Measurements from ENCODE around the gene LIPE.

Gene LIPE

DNA sequence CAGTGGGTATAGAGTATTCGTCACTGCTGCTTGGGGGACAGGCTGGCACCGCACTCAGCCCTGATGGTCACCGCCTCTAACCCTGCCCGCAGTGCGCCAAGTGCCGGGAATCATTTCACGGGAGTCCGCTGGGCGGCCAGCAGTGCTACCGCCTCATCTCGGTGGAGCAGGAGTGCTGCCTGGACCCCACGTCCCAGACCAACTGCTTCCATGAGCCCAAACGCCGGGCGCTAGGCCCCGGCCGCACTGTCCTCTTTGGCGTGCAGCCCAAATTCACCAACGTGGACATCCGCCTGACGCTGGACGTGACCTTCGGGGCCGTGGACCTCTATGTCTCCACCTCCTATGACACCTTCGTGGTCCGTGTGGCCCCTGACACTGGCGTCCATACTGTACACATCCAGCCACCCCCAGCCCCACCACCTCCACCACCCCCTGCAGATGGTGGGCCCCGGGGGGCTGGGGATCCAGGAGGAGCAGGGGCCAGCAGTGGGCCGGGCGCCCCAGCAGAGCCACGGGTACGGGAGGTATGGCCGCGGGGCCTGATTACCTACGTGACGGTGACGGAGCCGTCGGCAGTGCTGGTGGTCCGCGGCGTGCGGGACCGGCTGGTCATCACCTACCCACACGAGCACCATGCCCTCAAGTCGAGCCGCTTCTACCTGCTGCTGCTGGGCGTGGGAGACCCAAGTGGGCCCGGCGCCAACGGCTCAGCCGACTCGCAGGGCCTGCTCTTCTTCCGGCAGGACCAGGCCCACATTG, 51.6 kb downstream of the LIPE start:
- DNase-seq, result no peak

DNA sequence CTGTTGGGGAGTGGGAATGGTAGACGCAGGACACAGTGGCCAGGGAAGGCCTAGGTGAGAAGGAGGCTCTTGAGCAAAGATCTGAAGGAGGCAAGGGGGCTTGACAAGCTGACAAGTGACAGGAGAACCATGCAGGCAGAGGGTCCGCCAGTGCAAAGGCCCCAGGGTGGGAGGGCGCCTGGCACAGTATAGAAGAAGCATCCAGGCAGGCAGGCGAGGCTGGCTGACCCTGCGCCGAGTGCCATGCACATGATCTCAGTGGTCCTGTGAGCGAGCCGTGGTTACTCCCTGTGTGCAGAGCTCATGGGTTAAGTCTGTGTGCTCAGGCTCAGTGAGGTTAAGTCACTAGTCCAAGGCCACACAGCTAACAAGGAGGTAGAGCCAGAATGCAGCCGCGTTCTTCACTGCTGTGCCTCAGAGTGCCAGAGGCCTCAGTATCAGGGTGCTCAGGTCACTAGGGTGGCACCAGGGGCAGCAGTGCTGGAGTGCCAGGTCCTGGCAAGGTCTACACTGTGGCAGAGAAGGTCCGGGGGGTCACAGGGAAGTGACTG, 52.3 kb downstream of the LIPE start:
- no peak for DNase-seq

DNA sequence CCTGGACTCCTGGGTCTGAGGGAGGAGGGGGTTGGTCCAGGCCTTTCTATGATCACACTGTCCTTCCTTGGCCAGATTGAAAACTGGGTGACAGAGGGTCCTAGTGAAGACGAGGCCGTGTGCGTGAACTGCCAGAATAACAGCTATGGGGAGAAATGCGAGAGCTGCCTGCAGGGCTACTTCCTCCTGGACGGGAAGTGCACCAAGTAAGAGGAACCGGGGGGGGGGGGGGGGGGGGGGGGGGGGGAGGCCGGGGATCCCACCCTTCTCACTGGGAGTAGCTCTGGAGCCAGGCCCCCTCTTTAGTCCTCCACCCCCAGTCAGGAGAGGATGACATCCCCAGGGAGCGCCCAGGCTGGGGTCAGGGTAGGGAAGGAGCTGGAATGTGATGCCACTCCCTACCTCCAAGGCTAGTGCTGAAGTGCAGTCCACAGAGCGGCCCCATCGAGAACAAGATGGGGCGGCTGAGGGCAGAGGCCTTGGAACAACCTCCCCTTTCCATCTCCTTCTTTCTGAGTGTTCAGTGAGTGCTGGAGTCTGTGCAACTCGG, 56.5 kb downstream of the LIPE start:
- no peak for DNase-seq

DNA sequence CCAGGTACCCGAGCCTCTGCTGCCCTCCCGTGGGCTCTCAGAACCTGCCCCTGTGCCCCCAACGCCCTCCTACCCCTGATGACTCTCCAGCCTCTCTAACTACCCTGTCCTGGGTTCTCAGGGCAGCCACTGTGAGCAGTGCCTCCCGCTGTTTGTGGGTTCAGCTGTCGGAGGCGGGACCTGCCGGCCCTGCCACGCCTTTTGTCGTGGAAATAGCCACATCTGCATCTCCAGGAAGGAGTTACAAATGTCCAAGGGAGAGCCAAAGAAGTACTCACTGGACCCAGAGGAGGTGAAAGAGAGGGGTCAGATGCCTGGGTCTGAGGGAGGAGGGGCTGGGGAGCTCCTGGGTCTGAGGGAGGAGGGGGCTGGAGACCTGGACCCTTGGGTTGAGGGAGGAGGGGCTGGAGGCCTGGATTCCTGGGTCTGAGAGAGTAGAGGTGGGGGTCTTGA, 57.1 kb downstream of the LIPE start:
- no peak for DNase-seq

DNA sequence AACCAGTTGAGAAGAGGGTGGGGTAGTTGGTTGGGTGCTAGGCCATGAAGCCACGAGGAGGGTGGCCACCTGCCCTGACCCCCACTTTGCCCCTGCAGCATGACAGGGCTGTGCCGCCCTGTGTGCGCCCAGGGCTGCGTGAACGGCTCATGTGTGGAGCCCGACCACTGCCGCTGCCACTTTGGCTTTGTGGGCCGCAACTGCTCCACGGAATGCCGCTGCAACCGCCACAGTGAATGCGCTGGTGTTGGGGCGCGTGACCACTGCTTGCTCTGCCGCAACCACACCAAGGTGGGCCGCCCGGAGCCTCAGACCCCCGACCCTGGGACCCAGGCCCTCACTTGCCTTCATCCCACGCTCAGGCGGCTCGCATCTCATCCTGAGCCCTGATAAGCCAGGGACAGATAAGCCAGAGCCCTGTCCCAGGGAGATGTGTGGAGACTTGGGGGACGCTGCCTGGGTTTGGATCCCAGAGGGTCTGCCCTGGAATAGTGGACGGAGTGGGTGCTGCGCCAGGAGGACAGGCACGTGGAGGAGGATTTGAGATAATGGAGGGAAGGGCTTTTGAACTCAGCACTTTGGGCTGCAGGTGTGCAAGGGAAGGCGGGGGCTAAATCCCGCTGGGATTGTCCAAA, 57.6 kb downstream of the LIPE start:
- DNase-seq, result no peak

DNA sequence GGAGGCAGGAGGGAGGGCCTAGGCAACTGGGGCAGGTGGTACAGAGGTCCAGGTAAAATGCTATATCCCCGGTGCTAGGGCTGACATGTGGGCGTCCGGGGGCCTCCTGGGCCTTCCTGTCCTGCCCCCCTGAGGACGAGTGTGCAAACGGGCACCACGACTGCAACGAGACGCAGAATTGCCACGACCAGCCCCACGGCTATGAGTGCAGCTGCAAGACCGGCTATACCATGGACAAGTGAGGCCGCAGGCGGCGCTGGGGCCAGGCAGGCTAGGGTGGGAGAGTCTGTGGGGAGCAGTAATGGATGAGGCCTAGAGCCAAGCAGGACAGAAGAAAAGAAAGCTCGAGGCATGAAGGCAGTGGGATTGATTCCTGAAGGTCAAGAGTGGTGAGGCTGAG, 58.4 kb downstream of the LIPE start:
- no peak for DNase-seq

DNA sequence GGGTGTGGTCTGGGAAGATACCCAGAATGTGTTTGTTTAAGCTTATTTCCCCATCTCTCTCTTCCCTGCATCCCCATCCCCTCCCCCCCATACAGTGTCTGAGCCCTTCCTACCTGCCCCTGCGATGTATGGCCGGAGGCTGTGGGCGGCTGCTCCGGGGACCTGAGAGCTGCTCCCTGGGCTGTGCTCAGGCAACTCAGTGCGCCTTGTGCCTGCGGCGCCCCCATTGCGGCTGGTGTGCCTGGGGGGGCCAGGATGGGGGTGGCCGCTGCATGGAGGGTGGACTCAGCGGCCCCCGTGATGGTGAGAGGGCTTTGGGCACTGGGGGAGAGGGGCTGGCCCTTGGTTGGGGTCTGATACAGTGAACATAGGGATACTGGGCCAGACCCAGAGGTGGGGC, 58.8 kb downstream of the LIPE start:
- no peak for DNase-seq

DNA sequence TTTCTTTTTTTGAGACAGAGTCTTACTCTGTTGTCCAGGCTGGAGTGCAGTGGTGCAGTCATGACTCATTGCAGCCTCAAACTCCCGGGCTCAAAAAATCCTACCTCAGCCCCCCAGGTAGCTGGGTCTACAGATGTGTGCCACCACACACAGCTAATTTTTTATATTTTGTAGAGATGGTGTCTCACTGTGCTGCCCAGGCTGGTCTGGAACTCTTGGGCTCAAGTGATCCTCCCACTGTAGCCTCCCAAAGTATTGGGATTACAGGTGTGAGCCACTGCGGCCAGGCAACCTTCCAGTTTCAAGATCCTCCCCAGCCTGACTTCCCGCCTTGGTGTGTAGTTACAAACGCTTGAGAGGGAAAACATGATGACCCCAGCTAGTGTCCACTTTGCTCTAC, 59.3 kb downstream of the LIPE start:
- no peak for DNase-seq

DNA sequence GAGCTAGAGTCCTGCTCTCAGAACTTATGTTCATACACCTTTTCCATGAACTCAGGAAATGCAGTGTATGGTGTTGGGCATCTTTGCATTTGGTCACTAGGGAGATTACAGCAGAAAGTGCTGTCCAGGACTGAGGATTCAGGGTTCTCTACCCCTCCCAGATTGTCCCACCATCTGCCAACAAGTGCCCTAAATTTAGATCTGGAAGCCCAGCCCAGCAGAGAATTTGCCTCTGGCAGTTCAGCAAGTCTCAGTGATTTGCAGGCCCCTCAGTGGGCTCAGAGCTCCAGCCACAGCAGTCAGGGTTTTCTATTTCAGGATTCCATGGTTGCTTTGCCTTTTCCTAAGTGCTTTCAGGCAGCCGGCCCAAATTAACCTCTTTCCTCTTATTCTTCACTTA, 60.5 kb downstream of the LIPE start:
- DNase-seq, result no peak

DNA sequence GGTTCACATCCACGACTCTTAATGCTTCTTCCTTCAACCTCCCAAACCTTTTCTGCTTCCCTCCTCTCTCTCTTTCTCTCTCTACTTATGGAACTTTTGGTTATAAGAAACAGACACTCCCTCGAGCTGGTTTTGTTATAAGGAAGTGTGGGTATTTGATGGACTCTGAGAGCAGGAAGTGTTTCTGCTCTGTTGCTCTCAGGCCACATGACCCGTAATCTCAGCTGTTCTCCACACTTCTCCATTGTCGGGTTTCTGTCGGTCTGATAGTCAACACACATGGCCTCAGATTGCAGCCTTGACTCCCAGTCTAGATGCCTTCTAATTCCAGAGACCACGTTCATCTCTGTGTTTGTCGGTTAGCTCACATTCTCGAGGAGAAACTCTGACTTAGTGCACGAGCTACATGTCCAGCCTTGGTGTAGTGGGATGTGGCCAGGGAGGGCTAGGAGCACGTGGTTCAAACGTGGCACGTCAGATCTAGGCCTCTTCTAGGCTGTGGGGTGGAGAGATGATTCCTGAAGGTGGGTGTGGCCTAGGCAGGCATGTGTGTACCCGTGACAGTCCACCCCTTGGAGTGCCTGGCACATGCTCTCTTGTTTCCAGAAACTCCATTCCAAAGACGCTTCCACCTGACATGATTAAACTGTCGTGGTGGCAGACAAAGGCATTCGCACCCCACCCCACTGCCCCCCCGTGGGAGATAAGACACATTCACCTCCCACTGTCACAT, 63.4 kb downstream of the LIPE start:
- no peak for DNase-seq

DNA sequence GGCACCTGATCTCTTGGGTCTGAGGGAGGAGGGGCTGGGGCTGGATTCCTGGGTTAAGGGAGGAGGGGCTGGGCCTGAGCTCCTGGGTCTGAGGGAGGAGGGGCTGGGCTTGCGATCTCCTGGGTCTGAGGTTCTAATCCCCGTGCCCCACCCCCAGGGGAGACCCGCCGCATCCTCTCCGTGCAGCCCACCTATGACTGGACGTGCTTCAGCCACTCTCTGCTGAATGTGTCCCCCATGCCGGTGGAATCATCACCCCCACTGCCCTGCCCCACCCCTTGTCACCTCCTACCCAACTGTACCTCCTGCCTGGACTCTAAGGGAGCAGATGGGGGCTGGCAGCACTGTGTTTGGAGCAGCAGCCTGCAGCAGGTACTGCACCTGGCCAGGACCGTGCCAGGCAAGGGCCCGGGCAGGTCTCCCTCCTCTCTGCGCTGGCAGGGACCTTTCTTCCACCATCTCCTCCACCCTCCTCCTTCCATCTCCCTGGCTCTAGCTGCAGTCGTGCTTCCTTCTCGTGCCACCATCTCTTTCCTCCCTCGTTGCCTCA, 64.2 kb downstream of the LIPE start:
- DNase-seq, result no peak

DNA sequence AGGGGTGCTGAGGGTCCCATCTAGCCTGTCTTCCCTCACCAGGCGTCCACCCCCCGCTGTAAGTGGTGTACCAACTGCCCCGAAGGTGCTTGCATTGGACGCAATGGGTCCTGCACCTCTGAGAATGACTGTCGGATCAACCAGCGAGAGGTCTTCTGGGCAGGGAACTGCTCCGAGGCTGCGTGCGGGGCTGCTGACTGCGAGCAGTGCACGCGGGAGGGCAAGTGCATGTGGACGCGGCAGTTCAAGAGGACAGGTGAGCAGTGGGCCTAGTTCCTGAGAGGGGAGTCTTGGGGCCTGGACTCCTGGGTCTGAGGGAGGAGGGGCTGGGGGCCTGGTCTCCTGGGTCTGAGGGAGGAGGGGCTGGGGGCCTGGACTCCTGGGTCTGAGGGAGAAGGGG, 64.8 kb downstream of the LIPE start:
- no peak for DNase-seq

DNA sequence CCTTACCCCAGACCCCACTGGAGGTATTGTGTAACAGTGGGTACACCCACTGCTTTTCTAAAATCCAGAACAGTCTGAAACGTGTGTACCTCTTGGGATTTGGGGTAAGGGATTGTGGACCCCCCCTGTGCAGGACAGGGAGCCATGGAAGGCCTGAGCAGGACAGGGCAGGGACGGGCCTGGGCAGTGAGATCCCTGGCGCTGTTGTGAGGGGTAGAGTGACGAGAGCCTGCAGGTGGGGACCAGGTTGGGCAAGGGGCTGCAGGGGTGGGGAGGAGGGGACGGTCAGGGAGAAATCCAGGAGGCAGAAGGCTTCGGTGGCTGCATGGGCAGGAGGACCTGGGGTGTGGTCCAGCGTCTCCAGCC, 65.7 kb downstream of the LIPE start:
- DNase-seq, result no peak

DNA sequence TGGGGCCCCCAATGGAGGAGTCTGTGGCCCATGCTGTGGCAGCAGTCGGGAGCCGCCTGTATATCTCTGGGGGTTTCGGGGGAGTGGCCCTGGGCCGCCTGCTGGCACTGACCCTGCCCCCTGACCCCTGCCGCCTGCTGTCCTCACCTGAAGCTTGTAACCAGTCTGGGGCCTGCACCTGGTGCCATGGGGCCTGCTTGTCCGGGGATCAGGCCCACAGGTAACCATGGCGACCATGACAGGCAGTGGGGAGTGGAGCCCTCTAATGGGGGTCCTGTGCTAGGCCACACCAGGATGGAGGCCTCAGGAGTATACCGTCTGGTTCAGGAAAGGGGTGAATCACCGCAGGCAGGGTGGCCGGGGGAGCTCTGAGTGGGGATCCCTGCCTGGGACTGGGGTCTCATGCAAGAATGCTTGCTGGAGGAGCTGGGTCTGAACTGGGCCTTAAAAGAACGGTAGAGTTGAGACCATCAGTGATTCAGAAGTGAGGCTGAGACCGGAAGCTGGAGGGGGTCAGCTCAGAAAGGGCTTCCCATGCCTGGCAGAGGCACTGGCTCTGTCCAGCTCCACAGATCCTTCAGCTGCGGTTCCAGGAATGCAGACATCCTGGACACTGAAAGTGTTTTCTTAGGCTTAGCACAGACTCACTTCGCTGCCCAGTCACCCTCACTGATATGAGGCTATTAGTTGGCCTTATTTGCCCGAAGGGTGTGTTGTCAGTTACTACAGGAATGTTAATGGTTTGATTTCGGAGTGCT, 66.2 kb downstream of the LIPE start:
- no peak for DNase-seq

DNA sequence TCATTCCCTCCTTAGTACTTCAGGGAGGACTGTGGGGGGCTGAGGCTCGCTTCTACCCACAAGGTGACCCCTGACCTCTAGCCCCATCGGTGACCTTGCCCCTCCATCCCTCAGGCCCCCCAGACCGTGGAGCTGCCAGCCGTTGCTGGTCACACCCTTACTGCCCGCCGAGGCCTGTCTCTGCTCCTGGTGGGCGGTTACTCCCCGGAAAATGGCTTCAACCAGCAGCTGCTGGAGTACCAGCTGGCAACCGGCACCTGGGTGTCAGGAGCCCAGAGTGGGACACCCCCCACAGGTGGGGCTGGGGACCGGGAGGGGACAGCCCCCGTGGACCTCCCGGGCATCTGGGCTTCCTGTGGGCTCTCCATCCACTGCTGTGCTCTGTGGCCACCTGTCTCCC, 69.9 kb downstream of the LIPE start:
- DNase-seq, result no peak

DNA sequence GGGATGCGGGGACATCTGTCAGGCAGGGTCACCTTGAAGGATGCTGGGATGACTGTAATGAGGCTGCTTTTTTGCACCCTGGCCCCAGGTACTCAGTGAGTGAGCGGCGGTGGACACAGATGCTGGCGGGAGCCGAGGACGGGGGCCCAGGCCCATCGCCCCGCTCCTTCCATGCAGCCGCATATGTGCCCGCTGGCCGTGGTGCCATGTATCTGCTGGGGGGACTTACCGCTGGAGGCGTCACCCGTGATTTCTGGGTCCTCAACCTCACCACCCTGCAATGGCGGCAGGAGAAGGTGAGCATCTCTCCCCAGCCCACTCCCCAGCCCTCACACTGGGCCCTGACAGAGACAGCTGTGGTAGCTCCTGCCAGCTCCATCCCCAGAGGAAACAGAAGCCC, 70.5 kb downstream of the LIPE start:
- no peak for DNase-seq

DNA sequence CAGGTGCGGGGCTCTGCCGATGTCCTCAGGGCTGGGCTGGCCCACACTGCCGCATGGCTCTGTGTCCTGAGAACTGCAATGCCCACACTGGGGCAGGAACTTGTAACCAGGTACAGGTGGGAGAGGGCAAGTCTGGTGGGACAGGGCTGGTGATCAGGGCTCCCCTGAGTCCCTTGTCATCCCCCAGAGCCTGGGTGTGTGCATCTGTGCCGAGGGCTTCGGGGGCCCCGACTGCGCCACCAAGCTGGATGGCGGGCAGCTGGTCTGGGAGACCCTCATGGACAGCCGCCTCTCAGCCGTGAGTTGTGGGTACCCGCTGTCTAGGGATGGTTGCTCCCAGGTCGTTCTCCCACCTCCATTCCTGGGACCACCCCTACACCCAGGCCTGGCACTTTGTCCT, 71.3 kb downstream of the LIPE start:
- no peak for DNase-seq

DNA sequence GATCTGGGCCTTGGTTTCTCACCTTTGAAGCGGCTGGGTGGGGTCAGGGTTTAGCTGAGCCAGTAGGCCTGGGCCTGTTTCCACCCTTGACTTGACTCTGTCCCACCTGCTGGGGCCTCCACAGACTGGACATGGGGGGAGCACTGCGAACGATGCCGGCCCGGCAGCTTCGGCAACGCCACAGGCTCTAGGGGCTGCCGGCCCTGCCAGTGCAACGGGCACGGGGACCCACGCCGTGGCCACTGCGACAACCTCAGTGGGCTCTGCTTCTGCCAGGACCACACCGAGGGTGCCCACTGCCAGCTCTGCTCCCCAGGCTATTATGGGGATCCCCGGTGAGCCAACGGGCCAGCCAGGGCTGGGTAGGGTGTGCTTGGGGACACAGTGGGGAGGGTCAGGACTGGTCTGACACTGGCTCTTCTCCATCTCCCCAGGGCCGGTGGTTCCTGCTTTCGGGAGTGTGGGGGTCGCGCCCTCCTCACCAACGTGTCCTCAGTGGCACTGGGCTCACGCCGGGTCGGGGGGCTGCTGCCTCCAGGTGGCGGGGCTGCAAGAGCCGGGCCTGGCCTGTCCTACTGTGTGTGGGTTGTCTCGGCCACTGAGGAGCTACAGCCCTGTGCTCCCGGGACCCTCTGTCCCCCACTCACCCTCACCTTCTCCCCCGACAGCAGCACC, 73.7 kb downstream of the LIPE start:
- DNase-seq, result no peak

DNA sequence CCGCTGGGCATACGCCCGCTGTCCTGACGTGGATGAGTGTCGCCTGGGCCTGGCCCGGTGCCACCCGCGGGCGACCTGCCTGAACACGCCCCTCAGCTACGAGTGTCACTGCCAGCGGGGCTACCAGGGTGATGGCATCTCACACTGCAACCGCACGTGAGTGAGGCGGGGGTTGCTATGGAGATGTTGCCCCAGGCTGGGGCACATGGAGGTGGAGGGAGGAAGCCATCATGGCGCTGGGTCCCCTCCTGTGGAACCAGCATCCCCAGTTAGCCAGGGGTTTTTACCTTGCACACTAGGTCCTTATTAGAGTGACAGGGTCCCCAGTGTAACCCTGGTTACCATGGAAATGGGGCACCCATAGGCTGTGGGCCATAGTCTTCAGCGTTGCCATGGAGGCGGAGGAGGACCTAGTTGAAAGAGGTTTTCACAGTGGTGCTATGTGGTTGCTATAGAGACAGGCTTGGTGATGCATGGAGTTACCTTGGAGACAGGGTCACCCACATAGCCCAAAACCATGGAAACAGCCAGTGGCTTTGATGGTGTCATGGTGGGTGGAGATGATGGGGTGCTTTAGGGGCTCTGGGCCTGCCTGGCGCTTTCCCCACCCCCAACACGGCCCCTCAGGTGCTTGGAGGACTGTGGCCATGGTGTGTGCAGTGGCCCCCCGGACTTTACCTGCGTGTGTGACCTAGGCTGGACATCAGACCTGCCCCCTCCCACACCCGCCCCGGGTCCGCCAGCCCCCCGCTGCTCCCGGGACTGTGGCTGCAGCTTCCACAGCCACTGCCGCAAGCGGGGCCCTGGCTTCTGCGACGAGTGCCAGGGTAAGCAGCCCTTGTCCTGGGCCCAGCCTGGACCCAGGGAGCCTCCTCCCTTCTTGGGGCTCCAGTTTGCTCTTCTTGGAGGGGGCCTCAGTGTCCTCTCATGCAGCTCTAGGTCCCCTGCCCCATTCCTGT, 74.6 kb downstream of the LIPE start:
- peak; percentile 50 for DNase-seq

Data from NCI-H2171 treated with DMSO at 0.1 percent for 48 hours (cell line).